Measurements from ENCODE around the gene KLF1. TPM values are rescaled to one million over a fixed set of nuclear protein-coding genes. Genes with fewer than 3 reads are reported as not detected.

KLF1 gene
- under 1 TPM in 1 of 2 donors, not detected in 1; under 0.01 TPM for total RNA-seq

DNA sequence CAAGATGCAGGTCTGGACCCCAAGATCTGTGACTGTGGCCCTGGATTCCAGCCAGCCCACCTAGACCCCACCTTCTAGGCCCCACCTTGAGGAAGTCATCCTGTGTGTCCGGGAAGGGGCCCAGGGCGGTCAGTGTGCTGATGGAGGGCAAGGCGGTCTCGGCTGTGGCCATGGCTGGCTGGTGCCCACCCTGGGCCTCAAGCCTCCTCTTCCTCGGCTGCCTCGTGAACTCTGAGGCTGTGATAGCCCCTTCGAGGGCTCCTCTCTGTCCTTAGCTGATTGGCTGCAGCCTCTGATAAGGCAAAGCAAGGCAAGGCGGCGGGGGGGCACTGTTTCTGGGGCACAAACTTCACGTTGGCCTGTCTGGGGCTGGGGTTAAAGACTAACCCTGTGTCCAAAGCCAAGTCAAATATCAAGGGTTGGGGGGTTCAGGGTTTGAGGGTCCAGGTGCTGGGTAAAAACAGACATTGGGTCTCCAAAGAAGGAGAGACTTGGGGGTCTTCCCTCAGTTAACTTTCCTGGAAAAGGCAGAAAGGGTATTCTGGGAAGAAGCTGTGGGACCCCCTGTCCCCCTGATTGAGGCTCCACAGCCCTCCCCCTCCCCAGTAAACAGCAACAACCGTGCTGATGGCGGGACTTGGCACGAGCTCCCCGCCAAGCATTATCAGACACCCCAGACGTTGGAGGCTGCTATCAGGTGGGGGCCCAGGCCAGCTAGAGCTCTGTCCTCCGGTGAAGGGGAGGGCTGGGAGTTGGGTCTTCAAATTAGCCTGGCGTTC is at the start of gene KLF1:
TSS of gene KLF1 (minus strand) at position 233 of the 779 bp plus-strand sequence. CDS start at position 172, 61 bp downstream.

DNA sequence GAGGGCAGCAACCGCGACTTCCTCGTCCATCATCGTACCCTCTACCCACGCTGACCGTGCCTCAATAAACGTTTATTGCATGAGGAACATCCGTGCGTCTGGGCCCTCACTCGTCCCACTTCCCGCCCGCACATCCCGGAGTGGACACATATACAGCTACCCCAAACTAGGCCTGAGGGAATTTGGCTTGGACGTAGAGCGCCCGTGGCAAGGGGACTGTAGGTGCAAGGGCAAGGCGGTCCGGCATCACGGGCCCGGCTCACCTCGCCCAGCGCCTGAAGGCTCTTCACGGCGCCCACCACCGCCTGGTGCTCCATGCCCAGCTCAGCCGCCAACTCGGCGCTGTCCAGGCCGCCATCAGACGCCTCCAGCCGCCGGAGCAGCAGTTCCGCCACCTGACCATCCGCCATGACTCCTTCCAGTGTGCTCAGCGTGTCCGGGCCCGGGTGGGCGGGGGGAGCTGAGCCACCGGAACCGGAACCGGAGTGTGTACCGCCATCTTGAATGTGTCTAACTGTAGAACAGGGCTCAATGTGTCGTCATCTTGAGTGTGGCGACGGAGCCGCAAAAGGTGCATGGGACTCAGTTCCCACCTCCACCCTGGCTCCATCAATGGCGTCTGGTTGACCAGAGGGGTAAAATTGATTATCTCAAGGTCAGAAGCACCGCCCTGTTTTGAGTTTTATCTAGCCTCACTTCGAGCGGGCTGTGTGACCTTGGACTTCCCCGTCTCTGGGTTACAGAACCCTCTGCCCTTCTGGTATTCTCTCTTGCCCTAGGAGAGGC is 46.5 kb upstream of the KLF1 start, which contains the start of gene FARSA:
TSS of gene FARSA (minus strand) at position 425 of the 786 bp plus-strand sequence. CDS start at position 410, 15 bp downstream.

DNA sequence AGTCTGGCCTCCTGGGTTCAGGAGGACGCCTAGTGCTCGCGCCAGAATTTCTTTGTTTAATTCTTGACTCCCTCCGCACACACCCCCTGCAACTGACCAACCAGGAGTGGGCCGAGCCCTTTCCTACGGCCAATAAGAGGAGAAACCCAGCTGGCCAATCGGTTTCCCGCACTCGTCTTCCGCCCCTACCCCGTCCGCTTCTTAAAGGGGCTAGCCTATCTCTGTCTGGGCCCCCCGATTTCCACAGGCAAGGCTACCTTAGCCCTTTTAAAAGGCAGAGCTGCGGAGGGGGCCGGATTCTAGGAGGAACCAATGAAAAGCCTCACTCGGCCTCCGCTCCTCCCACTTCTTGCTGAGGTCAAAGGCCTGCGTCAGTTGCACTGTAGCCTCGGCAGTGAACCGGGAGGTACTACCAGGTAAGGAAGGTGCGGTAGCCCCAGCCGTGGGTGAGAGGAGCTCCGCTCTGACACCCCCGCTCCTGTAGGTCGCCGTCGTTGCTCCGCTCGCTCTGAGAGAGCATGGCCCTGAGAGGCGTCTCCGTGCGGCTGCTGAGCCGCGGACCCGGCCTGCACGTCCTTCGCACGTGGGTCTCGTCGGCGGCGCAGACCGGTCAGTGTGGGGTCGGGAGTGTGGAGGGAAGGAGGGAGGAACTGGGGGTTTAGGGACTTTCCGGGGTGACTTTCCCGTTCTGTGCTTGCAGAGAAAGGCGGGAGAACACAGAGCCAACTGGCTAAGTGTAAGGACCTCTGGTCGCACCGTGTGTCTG is 4.0 kb upstream of the KLF1 start, which contains the start of gene GCDH:
TSS of gene GCDH (plus strand) at position 374 of the 766 bp plus-strand sequence. CDS start at position 519, 145 bp downstream.

DNA sequence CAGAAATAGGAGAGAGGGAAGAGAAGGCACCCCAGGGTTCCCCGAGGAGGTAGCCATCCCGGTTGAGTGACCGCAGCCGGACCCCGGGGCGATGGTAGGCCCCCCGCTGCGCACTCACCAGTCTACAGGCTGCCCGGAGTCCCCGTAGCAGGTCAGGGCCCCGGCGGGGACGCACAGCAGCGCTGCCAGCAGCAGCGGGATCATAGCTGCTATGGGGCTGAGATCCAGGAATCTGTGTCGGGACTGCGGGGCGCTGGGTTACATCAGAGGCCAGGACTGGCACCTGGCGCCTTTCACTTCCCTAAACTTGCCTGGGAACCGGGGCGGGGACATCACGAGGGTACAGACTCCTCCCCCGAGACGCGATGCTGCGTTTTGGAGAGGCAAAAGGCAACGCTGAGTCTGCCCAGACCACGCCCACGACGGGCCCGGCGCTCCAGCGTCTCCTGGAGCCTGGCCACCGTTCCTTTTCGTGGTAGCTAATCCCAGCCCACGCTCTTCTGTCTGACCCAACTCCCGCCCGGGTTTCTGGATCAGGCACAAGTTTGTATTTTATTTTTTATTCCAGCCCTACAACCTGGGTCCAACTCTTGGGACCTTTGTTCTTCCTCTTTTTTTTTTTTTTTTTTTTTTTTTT is 5.7 kb downstream of the KLF1 start, which contains the start of gene DNASE2:
TSS of gene DNASE2 (minus strand) at position 278 of the 637 bp plus-strand sequence. CDS start at position 204, 74 bp downstream.

DNA sequence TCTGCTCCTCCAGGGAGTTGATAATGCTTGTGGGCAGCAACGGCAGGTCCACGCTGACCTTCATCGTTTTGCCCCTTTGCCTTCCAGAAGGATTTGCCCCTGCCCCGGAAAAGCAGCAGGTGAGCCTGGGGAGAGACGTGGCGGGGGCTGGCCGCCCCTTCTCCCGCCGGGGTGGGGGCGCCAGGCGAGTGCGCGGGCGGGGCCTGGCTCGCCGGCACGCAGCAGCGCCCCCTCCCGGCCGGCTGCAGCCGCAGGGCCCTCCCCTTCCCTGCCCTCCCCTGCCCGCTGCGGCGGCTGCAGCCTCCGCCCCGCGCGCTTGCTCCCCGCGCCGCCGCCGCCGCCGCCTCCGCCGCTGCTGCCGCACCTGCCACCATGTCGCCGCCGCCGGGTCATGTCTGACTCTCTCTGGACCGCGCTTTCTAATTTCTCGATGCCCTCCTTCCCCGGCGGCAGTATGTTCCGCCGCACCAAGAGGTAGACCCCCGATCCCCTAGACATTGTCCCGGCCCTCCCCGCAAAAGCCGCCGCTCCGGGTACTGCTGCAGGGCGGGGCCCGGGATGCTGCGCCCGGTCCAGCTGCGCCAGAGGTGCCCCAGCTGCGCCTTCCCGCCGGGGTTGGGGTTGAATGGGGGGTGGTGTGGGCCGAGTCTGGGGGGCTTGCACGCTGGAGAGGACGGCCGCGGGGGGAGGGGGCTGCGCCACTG is 48.7 kb downstream of the KLF1 start, which contains the start of gene MAST1:
TSS of gene MAST1 (plus strand) at position 334 of the 704 bp plus-strand sequence. CDS start at position 392, 58 bp downstream.

DNA sequence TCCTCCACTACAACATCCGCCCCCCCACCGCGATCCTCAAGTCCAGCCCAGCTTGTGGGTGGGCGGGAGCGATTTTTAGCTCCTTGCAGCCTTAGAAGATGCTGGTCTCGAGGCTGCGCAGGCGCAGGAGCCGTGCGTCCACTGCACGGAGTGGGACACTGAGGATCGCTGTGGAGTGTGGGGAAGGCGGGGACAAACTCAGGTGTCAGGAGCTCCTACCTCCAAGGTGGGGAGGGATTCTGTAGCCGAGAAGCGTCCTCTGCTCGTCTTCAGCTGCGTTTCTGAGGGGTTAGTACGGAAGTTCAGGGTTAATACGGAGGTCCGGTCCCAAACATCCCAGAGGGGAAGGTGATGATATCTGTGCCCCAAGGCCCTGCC is 52.4 kb downstream of the KLF1 start, which contains the start of gene RTBDN:
TSS of gene RTBDN (minus strand) at position 14 of the 378 bp plus-strand sequence. CDS start 4,600 bp downstream, outside the sequence.

Small RNA genes within 50 kb of the gene (small RNA-seq; reads per million reads assigned to genes)
- gene MIR5695 (1.2 to 1.7 reads per million in 2 donors), gene MIR6794 (0 reads per million in 2 donors)

Other genes starting within 250 kb of the KLF1 start
- gene MAN2B1, start 220.5 kb downstream of the KLF1 start, total RNA-seq, result 10 to 100 TPM; 38.3 to 57.5 TPM
- gene WDR83, start 220.4 kb downstream of the KLF1 start, total RNA-seq, result 1 to 10 TPM; 7.3 to 8.6 TPM
- gene DHPS, start 205.3 kb downstream of the KLF1 start, total RNA-seq, result 10 to 100 TPM; 67.4 to 85.9 TPM
- not detected for gene GNG14, start 199.2 kb downstream of the KLF1 start, total RNA-seq
- 10 to 100 TPM; 14.1 to 14.7 TPM for gene FBXW9, start 190.6 kb downstream of the KLF1 start, total RNA-seq
- 10 to 100 TPM; 62.6 to 71.9 TPM for gene TNPO2, start 163.3 kb downstream of the KLF1 start, total RNA-seq
- 100 to 1,000 TPM; 107 to 194 TPM for gene TRIR, start 152.5 kb downstream of the KLF1 start, total RNA-seq
- gene GET3, start 149.7 kb downstream of the KLF1 start, total RNA-seq, result 100 to 1,000 TPM in 1 of 2 donors, 10 to 100 TPM in 1; 90.9 to 129 TPM
- gene BEST2, start 135.4 kb downstream of the KLF1 start, total RNA-seq, result under 1 TPM in 1 of 2 donors, not detected in 1; under 0.01 TPM
- 1 to 10 TPM; 6.7 to 8.6 TPM for gene HOOK2, start 111.6 kb downstream of the KLF1 start, total RNA-seq
- gene JUNB, start 95.7 kb downstream of the KLF1 start, total RNA-seq, result 10 to 100 TPM; 65.3 to 88.4 TPM
- gene PRDX2, start 85.4 kb downstream of the KLF1 start, total RNA-seq, result 100 to 1,000 TPM; 148 to 258 TPM
- gene THSD8, start 85.1 kb downstream of the KLF1 start, total RNA-seq, result not detected
- gene RNASEH2A, start 80.6 kb downstream of the KLF1 start, total RNA-seq, result 10 to 100 TPM; 26.2 to 69.3 TPM
- gene RTBDN, start 52.6 kb downstream of the KLF1 start, total RNA-seq, result not detected
- 1 to 10 TPM in 1 of 2 donors, under 1 TPM in 1; 0.33 to 2.1 TPM for gene MAST1, start 48.7 kb downstream of the KLF1 start, total RNA-seq
- 10 to 100 TPM; 28.0 to 42.3 TPM for gene DNASE2, start 5.8 kb downstream of the KLF1 start, total RNA-seq
- gene GCDH, start 4.0 kb upstream of the KLF1 start, total RNA-seq, result 10 to 100 TPM; 41.0 to 59.6 TPM
- gene SYCE2, start 32.1 kb upstream of the KLF1 start, total RNA-seq, result under 1 TPM in 1 of 2 donors, not detected in 1; 0.69 TPM
- gene FARSA, start 46.5 kb upstream of the KLF1 start, total RNA-seq, result 100 to 1,000 TPM in 1 of 2 donors, 10 to 100 TPM in 1; 77.4 to 131 TPM
- 1,000 to 10,000 TPM; 1,570 to 2,282 TPM for gene CALR, start 51.4 kb upstream of the KLF1 start, total RNA-seq
- 100 to 1,000 TPM; 146 to 147 TPM for gene RAD23A, start 58.7 kb upstream of the KLF1 start, total RNA-seq
- gene GADD45GIP1, start 70.0 kb upstream of the KLF1 start, total RNA-seq, result 10 to 100 TPM; 20.3 to 21.3 TPM
- gene DAND5, start 82.4 kb upstream of the KLF1 start, total RNA-seq, result not detected
- gene NFIX, start 108.3 kb upstream of the KLF1 start, total RNA-seq, result 10 to 100 TPM; 19.6 to 27.2 TPM
- 1 to 10 TPM; 4.8 to 7.0 TPM for gene LYL1, start 215.7 kb upstream of the KLF1 start, total RNA-seq
- 10 to 100 TPM; 21.7 to 35.0 TPM for gene TRMT1, start 229.5 kb upstream of the KLF1 start, total RNA-seq
- gene NACC1, start 231.1 kb upstream of the KLF1 start, total RNA-seq, result 10 to 100 TPM; 51.6 to 76.9 TPM